Osteoblast (primary cell): ENCODE data around the gene BID. TPM values are rescaled to one million over a fixed set of nuclear protein-coding genes. Genes with fewer than 3 reads are reported as not detected.
A peak's percentile ranks its signal among the peaks of the same experiment; 100 is the strongest.

Source experiments
- DNase-seq: peaks from one replicate; pipeline ENCODE4 v3.0.0; 2011; ENCODE audit warnings: low spot score, mixed read lengths; ENCODE audit not compliant: insufficient read length; ENCODE audit errors: missing footprints
- H2AFZ ChIP-seq: 2 replicates; pipeline ENCODE4 v1.6.0; 2011; ENCODE audit warnings: mild to moderate bottlenecking, low read length
- H3K27ac ChIP-seq: 2 replicates; pipeline ENCODE4 v1.5.1; 2011; ENCODE audit warnings: mild to moderate bottlenecking, low read depth, low read length, moderate library complexity
- H3K27me3 ChIP-seq: 2 replicates; pipeline ENCODE4 v1.6.0; 2012; ENCODE audit warnings: mild to moderate bottlenecking, control low read depth, inconsistent platforms, low read length, moderate library complexity; ENCODE audit not compliant: insufficient read depth
- H3K36me3 ChIP-seq: 2 replicates; pipeline ENCODE4 v1.5.1; 2011; ENCODE audit warnings: mild to moderate bottlenecking, low read length, control low read depth, moderate library complexity; ENCODE audit not compliant: insufficient read depth
- H3K4me1 ChIP-seq: 2 replicates; pipeline ENCODE4 v1.5.1; 2011; ENCODE audit warnings: mild to moderate bottlenecking, low read length, control low read depth, moderate library complexity; ENCODE audit not compliant: insufficient read depth
- H3K4me2 ChIP-seq: 2 replicates; pipeline ENCODE4 v1.6.0; 2011; ENCODE audit warnings: mild to moderate bottlenecking, low read length; ENCODE audit not compliant: insufficient read depth
- H3K4me3 ChIP-seq: fragments of 200-600 bp; sonication (generic); 3 replicates; pipeline ENCODE4 v1.5.1; 2012; ENCODE audit warnings: mild to moderate bottlenecking, low read length, inconsistent platforms; ENCODE audit not compliant: insufficient read depth
- H3K79me2 ChIP-seq: 2 replicates; pipeline ENCODE4 v1.6.0; 2012; ENCODE audit warnings: mild to moderate bottlenecking, low read length, control low read depth, inconsistent platforms; ENCODE audit not compliant: insufficient read depth
- H3K9me3 ChIP-seq: 2 replicates; pipeline ENCODE4 v1.5.1; 2011; ENCODE audit warnings: low read depth, low read length, control low read depth
- H4K20me1 ChIP-seq: 2 replicates; pipeline ENCODE4 v1.6.0; 2012; ENCODE audit warnings: mild to moderate bottlenecking, low read length, control low read depth; ENCODE audit not compliant: insufficient read depth
- CTCF ChIP-seq: IDR thresholded peaks from 2 replicates; pipeline ENCODE4 v1.5.1; 2011; ENCODE audit warnings: mild to moderate bottlenecking, low read depth, low read length, moderate library complexity; ENCODE audit errors: extremely low read depth
- total RNA-seq: library from RNA; depleted of rRNA; stranded (reverse); fragments of >200 nt; gene quantifications from 2 replicates; pipeline ENCODE4 v1.2.3, GENCODE V29; 2012

BID gene
- total RNA-seq, 1 donor, result 16.3 TPM

- no peak overlapping the region for H2AFZ ChIP-seq
- DNase-seq, result no peak
- no peak overlapping the region for H3K4me2 ChIP-seq
- no peaks in the 10 kb centered on the region for H4K20me1 ChIP-seq
- H3K4me1 ChIP-seq, result no peaks in the 10 kb centered on the region
- H3K27ac ChIP-seq, result no peak overlapping the region
- H3K79me2 ChIP-seq, result no peaks in the 10 kb centered on the region
- TF ChIP-seq CTCF, result no peak
- H3K36me3 ChIP-seq, result peaks cover 31% of the 10 kb centered on the region
- no peaks in the 10 kb centered on the region for H3K9me3 ChIP-seq
- no peak overlapping the region for H3K4me3 ChIP-seq
- H3K27me3 ChIP-seq, result no peaks in the 10 kb centered on the region
These were observed 29.5 kb upstream of the BID start for GRCh38 chr22:17803609-17804270.

DNA sequence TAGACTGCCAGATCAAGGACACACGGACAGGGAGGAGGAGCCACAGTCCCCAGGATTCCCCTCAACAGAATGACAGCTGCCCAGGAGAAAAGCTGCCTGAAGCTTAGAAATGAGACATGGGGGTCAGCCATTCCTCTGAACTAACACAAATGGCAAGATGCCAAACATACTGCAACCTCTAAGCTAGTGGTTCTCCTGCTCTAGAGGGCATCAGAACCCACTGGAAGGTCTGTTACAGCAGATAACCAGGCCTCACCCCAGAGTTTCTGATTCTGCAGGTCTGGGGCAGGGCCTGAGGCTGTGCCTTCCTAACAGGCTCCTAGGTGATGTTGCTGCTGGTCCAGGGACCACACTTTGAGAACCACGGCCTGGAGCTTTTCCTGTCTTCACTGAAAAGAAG lies 28.6 kb upstream of the BID start:
- no peak for TF ChIP-seq CTCF
- Histone ChIP-seq H3K4me2 (no peak overlapping the region), H3K4me1 (no peaks in the 10 kb centered on the region), H2AFZ (no peak overlapping the region), H3K9me3 (no peaks in the 10 kb centered on the region), H3K79me2 (no peaks in the 10 kb centered on the region), H3K27me3 (no peaks in the 10 kb centered on the region), H4K20me1 (no peaks in the 10 kb centered on the region), H3K4me3 (no peak overlapping the region), H3K36me3 (peaks cover 24% of the 10 kb centered on the region), H3K27ac (no peak overlapping the region)
- no peak for DNase-seq

DNA sequence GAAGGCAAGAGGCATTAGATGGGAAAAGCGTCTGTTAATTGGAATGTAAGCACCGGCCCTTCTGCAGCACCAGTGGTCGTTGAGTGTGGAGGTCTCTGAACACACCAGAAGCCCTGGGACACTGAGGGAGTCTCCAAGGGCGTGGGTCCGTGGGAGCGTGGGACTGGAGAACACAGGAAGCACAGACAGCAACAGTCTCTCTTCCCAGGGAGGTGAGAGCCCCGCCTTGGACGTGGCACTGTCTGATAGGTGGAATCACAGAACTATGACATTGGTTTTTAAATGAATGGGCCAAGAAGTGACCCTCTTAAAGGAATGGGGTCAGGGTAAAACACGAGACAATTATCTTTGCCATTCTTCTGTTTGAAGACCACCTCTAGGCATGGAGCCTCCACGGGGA lies 28.1 kb upstream of the BID start:
- no peaks in the 10 kb centered on the region for H3K27me3 ChIP-seq
- H4K20me1 ChIP-seq, result no peaks in the 10 kb centered on the region
- H3K4me2 ChIP-seq, result no peak overlapping the region
- no peak overlapping the region for H3K27ac ChIP-seq
- no peak for DNase-seq
- H3K4me3 ChIP-seq, result no peak overlapping the region
- H2AFZ ChIP-seq, result no peak overlapping the region
- H3K36me3 ChIP-seq, result peaks cover 22% of the 10 kb centered on the region
- H3K9me3 ChIP-seq, result no peaks in the 10 kb centered on the region
- H3K79me2 ChIP-seq, result no peaks in the 10 kb centered on the region
- no peaks in the 10 kb centered on the region for H3K4me1 ChIP-seq
- no peak for TF ChIP-seq CTCF

- Histone ChIP-seq H3K4me1 (no peaks in the 10 kb centered on the region), H4K20me1 (no peaks in the 10 kb centered on the region), H3K36me3 (peaks cover 4% of the 10 kb centered on the region), H3K27me3 (no peaks in the 10 kb centered on the region), H3K9me3 (no peaks in the 10 kb centered on the region), H3K79me2 (no peaks in the 10 kb centered on the region), H3K27ac (no peak overlapping the region), H2AFZ (no peak overlapping the region), H3K4me3 (no peak overlapping the region), H3K4me2 (no peak overlapping the region)
- DNase-seq, result peak; percentile 81
- TF ChIP-seq CTCF, result no peak
These were observed 23.7 kb upstream of the BID start for GRCh38 chr22:17797721-17798559.
